DND-41 (cell line): Measurements from ENCODE around the gene BNIPL.

Source experiments
- ATAC-seq: fragments of 200-7000 bp; cut with Tn5 transposase; 3 replicates; pipeline ENCODE4 v1.9.1; 2021; ENCODE audit warnings: low read depth; ENCODE audit not compliant: insufficient read depth
- DNase-seq: peaks from one replicate; pipeline ENCODE4 v3.0.0-alpha.2; 2020
- H2AFZ ChIP-seq: 2 replicates; pipeline ENCODE4 v1.6.0; 2012; ENCODE audit warnings: low read depth, low read length
- H3K27ac ChIP-seq: 2 replicates; pipeline ENCODE4 v1.5.1; 2012; ENCODE audit warnings: low read length, inconsistent platforms
- H3K27me3 ChIP-seq: fragments of 200-600 bp; sonication (generic); 2 replicates; pipeline ENCODE4 v1.6.0; 2012; ENCODE audit warnings: low read length, mild to moderate bottlenecking, inconsistent platforms; ENCODE audit not compliant: insufficient read depth, poor library complexity
- H3K36me3 ChIP-seq: 2 replicates; pipeline ENCODE4 v1.5.1; 2012; ENCODE audit warnings: low read length, inconsistent platforms; ENCODE audit not compliant: insufficient read depth
- H3K4me1 ChIP-seq: 2 replicates; pipeline ENCODE4 v1.5.1; 2012; ENCODE audit warnings: mild to moderate bottlenecking, low read length; ENCODE audit not compliant: insufficient read depth
- H3K4me2 ChIP-seq: 2 replicates; pipeline ENCODE4 v1.6.0; 2012; ENCODE audit warnings: mild to moderate bottlenecking, moderate library complexity, low read length, inconsistent platforms; ENCODE audit not compliant: insufficient read depth
- H3K4me3 ChIP-seq, 2 experiments: fragments of 200-600 bp in 1 of 2; shearing (Covaris generic) in 1 of 2; 2 replicates each; pipeline ENCODE4 v1.5.1; 2012 to 2016; ENCODE audit warnings: inconsistent platforms in 2 of 2, low read length in 2 of 2, mild to moderate bottlenecking in 2 of 2, low read depth in 1 of 2, moderate library complexity in 1 of 2
- H3K79me2 ChIP-seq: 2 replicates; pipeline ENCODE4 v1.6.0; 2012; ENCODE audit warnings: low read length, inconsistent platforms; ENCODE audit not compliant: insufficient read depth
- H3K9ac ChIP-seq: 2 replicates; pipeline ENCODE4 v1.6.0; 2012; ENCODE audit warnings: low read depth, mild to moderate bottlenecking, inconsistent platforms, low read length, moderate library complexity
- H3K9me3 ChIP-seq: 2 replicates; pipeline ENCODE4 v1.5.1; 2012; ENCODE audit warnings: low read length, moderate library complexity, mild to moderate bottlenecking, inconsistent platforms; ENCODE audit not compliant: insufficient read depth, severe bottlenecking
- H4K20me1 ChIP-seq: 2 replicates; pipeline ENCODE4 v1.6.0; 2012; ENCODE audit warnings: low read length; ENCODE audit not compliant: insufficient read depth
- EZH2 ChIP-seq: IDR thresholded peaks from 3 replicates; pipeline ENCODE4 v1.6.1; 2012; ENCODE audit warnings: borderline replicate concordance, low read depth, mild to moderate bottlenecking, moderate library complexity, low read length, inconsistent platforms; ENCODE audit not compliant: severe bottlenecking
- TF ChIP-seq, protein P1 (sequence below): IDR thresholded peaks from 2 replicates; pipeline ENCODE4 v1.5.1; 2012; ENCODE audit warnings: borderline replicate concordance, low read length, moderate library complexity, mild to moderate bottlenecking; ENCODE audit not compliant: poor library complexity, severe bottlenecking; ENCODE audit errors: extremely low read depth

BNIPL gene

GRCh38 chr1:150997126-150997872, 39.1 kb upstream of the BNIPL start:
- ATAC-seq, result no peak
- Histone ChIP-seq H3K4me2 (no peak overlapping the region), H3K27ac (no peak overlapping the region), H4K20me1 (no peaks in the 10 kb centered on the region), H3K27me3 (no peaks in the 10 kb centered on the region), H3K4me1 (peaks cover 9% of the 10 kb centered on the region), H3K79me2 (no peaks in the 10 kb centered on the region), H3K9me3 (no peaks in the 10 kb centered on the region), H2AFZ (no peak overlapping the region), H3K36me3 (no peaks in the 10 kb centered on the region; the same call in 1 of the 2 replicates), H3K4me3 (no peak overlapping the region), H3K9ac (no peak overlapping the region)
- no peak for DNase-seq
- TF ChIP-seq, protein P1, sequence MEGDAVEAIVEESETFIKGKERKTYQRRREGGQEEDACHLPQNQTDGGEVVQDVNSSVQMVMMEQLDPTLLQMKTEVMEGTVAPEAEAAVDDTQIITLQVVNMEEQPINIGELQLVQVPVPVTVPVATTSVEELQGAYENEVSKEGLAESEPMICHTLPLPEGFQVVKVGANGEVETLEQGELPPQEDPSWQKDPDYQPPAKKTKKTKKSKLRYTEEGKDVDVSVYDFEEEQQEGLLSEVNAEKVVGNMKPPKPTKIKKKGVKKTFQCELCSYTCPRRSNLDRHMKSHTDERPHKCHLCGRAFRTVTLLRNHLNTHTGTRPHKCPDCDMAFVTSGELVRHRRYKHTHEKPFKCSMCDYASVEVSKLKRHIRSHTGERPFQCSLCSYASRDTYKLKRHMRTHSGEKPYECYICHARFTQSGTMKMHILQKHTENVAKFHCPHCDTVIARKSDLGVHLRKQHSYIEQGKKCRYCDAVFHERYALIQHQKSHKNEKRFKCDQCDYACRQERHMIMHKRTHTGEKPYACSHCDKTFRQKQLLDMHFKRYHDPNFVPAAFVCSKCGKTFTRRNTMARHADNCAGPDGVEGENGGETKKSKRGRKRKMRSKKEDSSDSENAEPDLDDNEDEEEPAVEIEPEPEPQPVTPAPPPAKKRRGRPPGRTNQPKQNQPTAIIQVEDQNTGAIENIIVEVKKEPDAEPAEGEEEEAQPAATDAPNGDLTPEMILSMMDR, result no peak
- no peak for TF ChIP-seq EZH2

- ATAC-seq (no peak), DNase-seq (no peak)
- H3K4me1 ChIP-seq, result peaks cover 16% of the 10 kb centered on the region
- no peak overlapping the region for H3K27ac ChIP-seq
- no peak for TF ChIP-seq EZH2
- TF ChIP-seq, protein P1, result no peak
- no peak overlapping the region for H2AFZ ChIP-seq
- no peaks in the 10 kb centered on the region for H3K79me2 ChIP-seq
- H3K4me3 ChIP-seq, result no peak overlapping the region
- no peaks in the 10 kb centered on the region for H3K27me3 ChIP-seq
- no peaks in the 10 kb centered on the region for H3K9me3 ChIP-seq
- no peaks in the 10 kb centered on the region for H4K20me1 ChIP-seq
- no peak overlapping the region for H3K4me2 ChIP-seq
- H3K36me3 ChIP-seq, result no peaks in the 10 kb centered on the region; the same call in 1 of the 2 replicates
- H3K9ac ChIP-seq, result no peak overlapping the region
These were observed 38.4 kb upstream of the BNIPL start for GRCh38 chr1:150997949-150998348.

- Histone ChIP-seq H3K27me3 (no peaks in the 10 kb centered on the region), H3K27ac (no peak overlapping the region), H3K79me2 (no peaks in the 10 kb centered on the region), H3K4me1 (peaks cover 24% of the 10 kb centered on the region), H3K9me3 (no peaks in the 10 kb centered on the region), H3K4me2 (no peak overlapping the region), H3K9ac (no peak overlapping the region), H2AFZ (no peak overlapping the region), H3K4me3 (no peak overlapping the region), H4K20me1 (no peaks in the 10 kb centered on the region), H3K36me3 (no peaks in the 10 kb centered on the region; the same call in 1 of the 2 replicates)
- ATAC-seq (no peak), DNase-seq (no peak)
- TF ChIP-seq EZH2, result no peak
- TF ChIP-seq, protein P1, result no peak
These were observed 37.2 kb upstream of the BNIPL start for GRCh38 chr1:150999051-150999674.
